GM12878 (cell line): Measurements from ENCODE around the gene TIPIN. TPM values are rescaled to one million over a fixed set of nuclear protein-coding genes. Genes with fewer than 3 reads are reported as not detected.

Experiments used
- ATAC-seq: fragments of 200-7000 bp; cut with Tn5 transposase; 3 replicates; pipeline ENCODE4 v1.9.1; 2020; ENCODE audit warnings: mild to moderate bottlenecking, moderate library complexity
- BruUV-seq: library from RNA; stranded (reverse); fragments of 400-500 nt; replicated peaks from 2 replicates; lab custom pipeline; 2021; lab: Mats Ljungman, UMichigan
- CTCF ChIA-PET: fragments of 300-600 bp; sonication (Branson Sonifier 250); formaldehyde crosslinking; extraction: SDS; loops from one replicate; lab custom pipeline; 2021; ENCODE audit warnings: inconsistent platforms; lab: Yijun Ruan, JAX
- POLR2A ChIA-PET: fragments of 350-600 bp; formaldehyde crosslinking; extraction: SDS; loops from one replicate; lab custom pipeline; 2021; ENCODE audit warnings: inconsistent platforms; lab: Charles Lee
- RAD21 ChIA-PET: fragments of 300-600 bp; sonication (Branson Sonifier 250); formaldehyde crosslinking; loops from one replicate; lab custom pipeline; 2023; ENCODE audit warnings: antibody characterized with exemption; ENCODE audit not compliant: unreplicated experiment; lab: Charles Lee
- SMC1A ChIA-PET: fragments of 300-600 bp; sonication (Branson Sonifier 250); formaldehyde crosslinking; loops from one replicate; lab custom pipeline; 2023; ENCODE audit not compliant: unreplicated experiment, uncharacterized antibody; lab: Charles Lee
- DNase-seq: peaks from one replicate; pipeline ENCODE4 v3.0.0-alpha.2; 2011; ENCODE audit warnings: low read depth, low spot score
- FAIRE-seq: peaks from 3 replicates; lab custom pipeline; 2011; peaks lifted over from hg19 to GRCh38; lab: Jason Lieb, UNC
- H2AFZ ChIP-seq: 2 replicates; pipeline ENCODE4 v1.6.0; 2011; ENCODE audit warnings: low read depth, low read length, control low read depth; ENCODE audit not compliant: control insufficient read depth
- H3K27ac ChIP-seq: 2 replicates; pipeline ENCODE4 v1.5.1; 2011; ENCODE audit warnings: control low read depth; ENCODE audit not compliant: control insufficient read depth, insufficient read depth
- H3K27me3 ChIP-seq, 2 experiments: replicated peaks in 1 of 2; 2 replicates each; pipeline versions ENCODE4 v1.6.0 to v1.6.1; 2011; ENCODE audit warnings: low read length in 1 of 2; ENCODE audit not compliant: control insufficient read depth in 2 of 2, insufficient read depth in 2 of 2
- H3K36me3 ChIP-seq, 2 experiments: 2 replicates each; pipeline ENCODE4 v1.5.1; 2011; ENCODE audit warnings: low read length in 1 of 2; ENCODE audit not compliant: control insufficient read depth in 2 of 2, insufficient read depth in 2 of 2
- H3K4me1 ChIP-seq: 2 replicates; pipeline ENCODE4 v1.6.1; 2011; ENCODE audit warnings: mild to moderate bottlenecking, low read length, moderate library complexity, mixed read lengths; ENCODE audit not compliant: control insufficient read depth, insufficient read depth
- H3K4me2 ChIP-seq: 2 replicates; pipeline ENCODE4 v1.6.0; 2011; ENCODE audit warnings: control low read depth; ENCODE audit not compliant: control insufficient read depth, insufficient read depth
- H3K4me3 ChIP-seq: fragments of 200-600 bp; sonication (generic); 2 replicates; pipeline ENCODE4 v1.5.1; 2016
- H3K79me2 ChIP-seq: 2 replicates; pipeline ENCODE4 v1.6.0; 2011; ENCODE audit warnings: low read length; ENCODE audit not compliant: control insufficient read depth, insufficient read depth
- H3K9ac ChIP-seq: 2 replicates; pipeline ENCODE4 v1.8.0; 2011; ENCODE audit warnings: low read length, control low read depth, mixed read lengths; ENCODE audit not compliant: control insufficient read depth, insufficient read depth
- H3K9me3 ChIP-seq: replicated peaks from 3 replicates; pipeline ENCODE4 v1.5.1; 2011; ENCODE audit warnings: mild to moderate bottlenecking, low read length; ENCODE audit not compliant: control insufficient read depth, insufficient read depth
- H4K20me1 ChIP-seq: 2 replicates; pipeline ENCODE4 v1.6.0; 2011; ENCODE audit not compliant: control insufficient read depth, insufficient read depth
- ASH2L ChIP-seq: fragments of 300-600, 200-600 bp; sonication (generic); IDR thresholded peaks from 2 replicates; pipeline ENCODE4 v1.6.1; 2017; ENCODE audit warnings: low read depth, mild to moderate bottlenecking, borderline replicate concordance
- E2F4 ChIP-seq: IDR thresholded peaks from 2 replicates; pipeline ENCODE4 v1.6.1; 2012; ENCODE audit warnings: low read depth, low read length, improper control_type of control experiment
- EP300 ChIP-seq, 2 experiments: fragments of 150-350 bp in 1 of 2; IDR thresholded peaks; 2 replicates each; pipeline ENCODE4 v1.6.1; 2011 to 2012; ENCODE audit warnings: low read depth in 2 of 2, low read length in 2 of 2, borderline replicate concordance in 1 of 2, improper control_type of control experiment in 1 of 2, inconsistent platforms in 1 of 2; ENCODE audit not compliant: control insufficient read depth in 1 of 2
- FOS ChIP-seq: IDR thresholded peaks from 3 replicates; pipeline ENCODE4 v1.6.1; 2011; ENCODE audit warnings: borderline replicate concordance; ENCODE audit not compliant: insufficient read length; ENCODE audit errors: extremely low read depth
- KAT2A ChIP-seq: conservative IDR thresholded peaks from 2 replicates; pipeline ENCODE4 v1.6.1; 2011; ENCODE audit warnings: low read depth, low read length; ENCODE audit not compliant: control insufficient read depth
- NKRF ChIP-seq: fragments of 450-650 bp; conservative IDR thresholded peaks from 2 replicates; pipeline ENCODE4 v1.6.1; 2017; ENCODE audit warnings: mild to moderate bottlenecking, moderate library complexity
- PAX8 ChIP-seq: fragments of 450-650 bp; IDR thresholded peaks from 2 replicates; pipeline ENCODE4 v1.6.1; 2017; ENCODE audit warnings: mild to moderate bottlenecking, moderate library complexity
- POU2F2 ChIP-seq: IDR thresholded peaks from 3 replicates; pipeline ENCODE4 v1.6.1; 2011; ENCODE audit warnings: low read depth, mild to moderate bottlenecking, low read length, borderline replicate concordance
- SPI1 ChIP-seq: IDR thresholded peaks from 2 replicates; pipeline ENCODE4 v1.6.1; 2011; ENCODE audit warnings: low read depth, mild to moderate bottlenecking, low read length, moderate library complexity, borderline replicate concordance; ENCODE audit not compliant: insufficient read depth
- SREBF1 ChIP-seq: IDR thresholded peaks from 2 replicates; pipeline ENCODE4 v1.6.1; 2012; ENCODE audit warnings: mild to moderate bottlenecking, low read length
- WRNIP1 ChIP-seq: IDR thresholded peaks from 2 replicates; pipeline ENCODE4 v1.6.1; 2011; ENCODE audit warnings: low read depth, low read length, improper control_type of control experiment, borderline replicate concordance
- WGBS: methylation state at CpG from one replicate; pipeline ENCODE4 v1.1.6; 2016; ENCODE audit warnings: low lambda C conversion rate; ENCODE audit not compliant: insufficient replicate concordance, insufficient coverage; ENCODE audit errors: missing lambda C conversion rate; 5-methylcytosine and 5-hydroxymethylcytosine counted together
- in situ Hi-C: fragments of 300-500 bp; cut with MboI; formaldehyde crosslinking; loops from 9 replicates; pipeline ENCODE4 v1.14.3; 2018; ENCODE audit warnings: mixed read lengths
- intact Hi-C: fragments of 100-400 bp; cut with micrococcal nuclease; formaldehyde crosslinking; loops from one replicate; pipeline ENCODE4 v1.14.2; 2022; ENCODE audit not compliant: unreplicated experiment
- polyA plus RNA-seq, 11 experiments: library from polyadenylated mRNA; depleted of rRNA in 4 of 11; unstranded in 6 of 11; stranded (reverse) in 5 of 11; fragments of >200 nt; fragmentation: Nextera tagmentation in 4 of 11; fragmentation: Illumina TruSeq in 1 of 11; extraction: Ambion mirVana in 4 of 11; extraction: Trizol in 1 of 11; gene quantifications; 1 replicate in 1 of 11; 2 replicates in 10 of 11; pipeline versions ENCODE4 v1.2.1 to v1.2.3, GENCODE V29; 2011 to 2016; ENCODE audit warnings: inconsistent platforms in 2 of 11, missing spikeins in 2 of 11, low read depth in 1 of 11
- total RNA-seq, 4 experiments: library from RNA; depleted of rRNA in 3 of 4; stranded (reverse); fragments of >200 nt in 3 of 4; fragmentation: Illumina TruSeq in 1 of 4; extraction: Trizol in 1 of 4; gene quantifications; 2 replicates each; pipeline versions ENCODE4 v1.2.1 to v1.2.3, GENCODE V29; 2013 to 2021
- TF ChIP-seq, protein P1 (sequence below): fragments of 450-650 bp; IDR thresholded peaks from 2 replicates; pipeline ENCODE4 v1.6.1; 2018; ENCODE audit warnings: mild to moderate bottlenecking, low read depth, moderate library complexity; ENCODE audit not compliant: partially characterized antibody
- TF ChIP-seq, protein P2 (sequence below): fragments of 450-650 bp; IDR thresholded peaks from 2 replicates; pipeline ENCODE4 v1.6.1; 2014; ENCODE audit warnings: mild to moderate bottlenecking
- TF ChIP-seq, protein P3 (sequence below): fragments of 450-650 bp; IDR thresholded peaks from 2 replicates; pipeline ENCODE4 v1.6.1; 2017; ENCODE audit warnings: low read depth, mild to moderate bottlenecking, moderate library complexity

Gene TIPIN
- total and polyA plus RNA-seq, 10 of the 15 experiments (the other 5 are each of a cell fraction or from before 2014, with no cell fraction given): 21.1 to 69.2 (median 47.0) TPM

DNA sequence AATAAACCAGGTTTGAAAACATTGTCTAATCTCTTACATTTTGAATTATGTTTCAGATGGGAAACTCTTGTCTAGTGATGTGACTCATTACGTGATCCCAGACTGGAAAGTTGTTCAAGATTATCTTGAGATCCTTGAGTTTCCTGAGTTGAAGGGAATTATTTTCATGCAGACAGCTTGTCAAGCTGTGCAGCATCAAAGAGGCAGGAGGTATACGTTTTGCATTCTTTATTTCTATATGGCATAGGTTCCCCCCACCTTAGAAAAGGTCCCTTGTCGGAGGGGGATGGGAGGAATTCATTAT lies 61.6 kb downstream of the TIPIN start:
- Histone ChIP-seq H3K79me2 (peaks cover 28% of the 10 kb centered on the region), H4K20me1 (no peaks in the 10 kb centered on the region), H3K9me3 (no peaks in the 10 kb centered on the region), H3K4me1 (peaks cover 3% of the 10 kb centered on the region; the same call in 1 of the 2 replicates), H2AFZ (peak overlapping the region; percentile 31), H3K4me2 (peak overlapping the region; percentile 32), H3K9ac (peak overlapping the region; percentile 65), H3K27me3 (no peaks in the 10 kb centered on the region), H3K36me3 (peaks cover 0 to 3% of the 10 kb centered on the region in 2 experiments; a peak in 1 of 4 replicates), H3K4me3 (peak overlapping the region; percentile 71), H3K27ac (peak overlapping the region; percentile 76)
- in situ Hi-C loops: no loop called here
- ChIA-PET CTCF (interaction anchor here (0.6 to 9.7 kb wide), 6 partner anchors 61 to 432 kb away, joined by 3 to 103 read pairs (median 3); partner anchors contain the start of genes SNAPC5 and TIPIN), POLR2A (interaction anchor here (0.5 to 1.4 kb wide), 9 partner anchors 64 to 684 kb away, joined by 3 to 8 read pairs (median 3); partner anchors contain the start of genes INTS14, RAB11A, RPL4 and ZWILCH), RAD21 (interaction anchor here (1.0 to 2.6 kb wide), 9 partner anchors 91 to 1366 kb away, joined by 3 to 20 read pairs (median 4); partner anchors contain the start of genes MAP2K1, RPL4, SNAPC5 and ZWILCH), SMC1A (interaction anchor here (0.6 to 4.4 kb wide), 14 partner anchors 9 to 593 kb away, joined by 3 to 24 read pairs (median 4); partner anchors contain the start of genes MAP2K1, RAB11A and SNAPC5)
- DNase-seq: no peak
- no peak for ATAC-seq
- intact Hi-C loops: loop anchor here (5.0 kb wide), 1 partner anchor 202 kb away; the partner anchor contains the start of gene SNAPC5
- no peak for FAIRE-seq
- BruUV-seq: no TSS peak
- WGBS: 0% methylated on average over 3 of the region's 3 CpGs
- TF ChIP-seq KAT2A (no peak), SPI1 (no peak), NKRF (no peak), FOS (no peak), PAX8 (no peak), POU2F2 (no peak), EP300 (IDR thresholded peaks at IDR 0.05; ENCODE audit: borderline replicate concordance in 1 of 2, control insufficient read depth in 1 of 2, low read depth in 2 of 2, low read length in 2 of 2) (no peak), SREBF1 (no peak), E2F4 (no peak), ASH2L (no peak), WRNIP1 (no peak)
- TF ChIP-seq, protein P1, sequence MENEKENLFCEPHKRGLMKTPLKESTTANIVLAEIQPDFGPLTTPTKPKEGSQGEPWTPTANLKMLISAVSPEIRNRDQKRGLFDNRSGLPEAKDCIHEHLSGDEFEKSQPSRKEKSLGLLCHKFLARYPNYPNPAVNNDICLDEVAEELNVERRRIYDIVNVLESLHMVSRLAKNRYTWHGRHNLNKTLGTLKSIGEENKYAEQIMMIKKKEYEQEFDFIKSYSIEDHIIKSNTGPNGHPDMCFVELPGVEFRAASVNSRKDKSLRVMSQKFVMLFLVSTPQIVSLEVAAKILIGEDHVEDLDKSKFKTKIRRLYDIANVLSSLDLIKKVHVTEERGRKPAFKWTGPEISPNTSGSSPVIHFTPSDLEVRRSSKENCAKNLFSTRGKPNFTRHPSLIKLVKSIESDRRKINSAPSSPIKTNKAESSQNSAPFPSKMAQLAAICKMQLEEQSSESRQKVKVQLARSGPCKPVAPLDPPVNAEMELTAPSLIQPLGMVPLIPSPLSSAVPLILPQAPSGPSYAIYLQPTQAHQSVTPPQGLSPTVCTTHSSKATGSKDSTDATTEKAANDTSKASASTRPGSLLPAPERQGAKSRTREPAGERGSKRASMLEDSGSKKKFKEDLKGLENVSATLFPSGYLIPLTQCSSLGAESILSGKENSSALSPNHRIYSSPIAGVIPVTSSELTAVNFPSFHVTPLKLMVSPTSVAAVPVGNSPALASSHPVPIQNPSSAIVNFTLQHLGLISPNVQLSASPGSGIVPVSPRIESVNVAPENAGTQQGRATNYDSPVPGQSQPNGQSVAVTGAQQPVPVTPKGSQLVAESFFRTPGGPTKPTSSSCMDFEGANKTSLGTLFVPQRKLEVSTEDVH: no peak
- TF ChIP-seq, protein P2, sequence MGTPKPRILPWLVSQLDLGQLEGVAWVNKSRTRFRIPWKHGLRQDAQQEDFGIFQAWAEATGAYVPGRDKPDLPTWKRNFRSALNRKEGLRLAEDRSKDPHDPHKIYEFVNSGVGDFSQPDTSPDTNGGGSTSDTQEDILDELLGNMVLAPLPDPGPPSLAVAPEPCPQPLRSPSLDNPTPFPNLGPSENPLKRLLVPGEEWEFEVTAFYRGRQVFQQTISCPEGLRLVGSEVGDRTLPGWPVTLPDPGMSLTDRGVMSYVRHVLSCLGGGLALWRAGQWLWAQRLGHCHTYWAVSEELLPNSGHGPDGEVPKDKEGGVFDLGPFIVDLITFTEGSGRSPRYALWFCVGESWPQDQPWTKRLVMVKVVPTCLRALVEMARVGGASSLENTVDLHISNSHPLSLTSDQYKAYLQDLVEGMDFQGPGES: no peak
- TF ChIP-seq, protein P3, sequence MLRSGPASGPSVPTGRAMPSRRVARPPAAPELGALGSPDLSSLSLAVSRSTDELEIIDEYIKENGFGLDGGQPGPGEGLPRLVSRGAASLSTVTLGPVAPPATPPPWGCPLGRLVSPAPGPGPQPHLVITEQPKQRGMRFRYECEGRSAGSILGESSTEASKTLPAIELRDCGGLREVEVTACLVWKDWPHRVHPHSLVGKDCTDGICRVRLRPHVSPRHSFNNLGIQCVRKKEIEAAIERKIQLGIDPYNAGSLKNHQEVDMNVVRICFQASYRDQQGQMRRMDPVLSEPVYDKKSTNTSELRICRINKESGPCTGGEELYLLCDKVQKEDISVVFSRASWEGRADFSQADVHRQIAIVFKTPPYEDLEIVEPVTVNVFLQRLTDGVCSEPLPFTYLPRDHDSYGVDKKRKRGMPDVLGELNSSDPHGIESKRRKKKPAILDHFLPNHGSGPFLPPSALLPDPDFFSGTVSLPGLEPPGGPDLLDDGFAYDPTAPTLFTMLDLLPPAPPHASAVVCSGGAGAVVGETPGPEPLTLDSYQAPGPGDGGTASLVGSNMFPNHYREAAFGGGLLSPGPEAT: no peak
